HG03439 (cell line): ENCODE data around the gene TXNRD2.

Experiments used
- ATAC-seq: cut with Tn5 transposase; IDR thresholded peaks from one replicate; pipeline ENCODE4 v1.9.1; 2021; ENCODE audit warnings: mild to moderate bottlenecking, moderate library complexity; ENCODE audit not compliant: unreplicated experiment

TXNRD2 gene

DNA sequence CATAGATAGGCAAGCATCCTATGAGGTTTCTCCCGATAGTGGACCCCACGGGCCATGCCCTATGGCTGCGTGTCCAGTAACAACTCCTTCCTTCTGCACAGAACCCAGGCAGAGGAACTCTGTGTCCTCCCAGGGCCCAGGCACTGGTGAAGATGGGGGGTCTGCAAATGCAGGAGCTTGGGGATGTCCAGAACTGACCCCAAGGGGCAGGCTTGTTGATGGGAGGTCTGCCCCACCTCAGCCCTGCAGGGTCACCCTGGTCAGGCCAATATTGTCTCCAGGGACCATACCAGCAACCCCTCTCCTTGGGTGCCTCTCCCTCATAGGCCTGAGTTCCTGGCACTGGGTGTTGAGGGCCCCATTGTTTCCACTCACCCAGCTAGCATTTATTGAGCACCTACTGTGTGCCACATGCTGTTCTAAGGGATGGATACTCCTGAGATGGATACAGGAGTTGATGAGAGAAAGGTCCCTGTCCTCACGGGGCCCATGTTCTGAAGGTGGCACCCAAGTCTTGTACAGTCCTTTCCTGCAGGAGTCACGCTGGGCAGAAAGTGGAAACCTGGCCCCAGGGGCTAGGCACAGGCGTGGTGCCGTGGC lies 26.3 kb upstream of the TXNRD2 start:
- ATAC-seq, result no peak

DNA sequence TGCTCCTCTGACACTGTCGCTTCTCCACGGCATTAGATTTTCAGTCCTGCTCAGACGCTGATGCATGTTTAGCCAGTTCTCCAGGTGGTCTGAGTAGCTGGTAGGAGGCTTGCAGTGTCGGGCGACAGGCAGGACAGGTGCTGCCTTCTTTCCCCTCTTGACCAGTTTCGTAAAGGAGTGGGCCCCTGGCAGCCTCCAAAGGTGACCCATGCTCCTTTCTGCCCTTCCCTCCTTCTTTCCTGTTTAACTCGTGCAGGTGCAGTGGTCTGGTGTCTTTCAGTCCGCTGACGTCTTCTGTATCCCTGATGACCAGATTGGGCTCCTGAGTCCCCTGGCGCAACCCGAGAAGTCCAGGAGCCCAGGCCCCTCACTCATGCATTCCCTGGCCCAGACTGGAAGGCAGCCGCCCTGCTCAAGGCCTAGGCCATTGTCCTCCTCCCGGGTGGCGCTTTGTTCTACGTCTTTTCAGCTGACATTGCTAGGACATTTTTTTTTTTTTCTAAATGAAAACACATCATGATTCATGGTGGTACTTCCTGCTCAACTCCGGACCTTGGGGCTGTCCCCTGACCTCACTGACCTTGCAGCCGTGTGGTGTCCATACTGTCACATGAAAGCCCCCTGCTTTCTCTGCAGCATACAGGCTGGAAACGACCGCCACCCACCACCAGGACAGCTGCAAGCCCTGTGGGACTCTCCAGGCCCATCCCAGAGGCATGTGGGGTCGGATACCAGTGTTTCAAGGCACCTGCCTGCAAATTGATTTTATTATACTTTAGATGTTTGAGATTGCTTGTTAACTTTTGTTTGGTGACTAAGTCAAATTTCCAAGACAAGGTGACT lies 25.5 kb upstream of the TXNRD2 start:
- no peak for ATAC-seq

DNA sequence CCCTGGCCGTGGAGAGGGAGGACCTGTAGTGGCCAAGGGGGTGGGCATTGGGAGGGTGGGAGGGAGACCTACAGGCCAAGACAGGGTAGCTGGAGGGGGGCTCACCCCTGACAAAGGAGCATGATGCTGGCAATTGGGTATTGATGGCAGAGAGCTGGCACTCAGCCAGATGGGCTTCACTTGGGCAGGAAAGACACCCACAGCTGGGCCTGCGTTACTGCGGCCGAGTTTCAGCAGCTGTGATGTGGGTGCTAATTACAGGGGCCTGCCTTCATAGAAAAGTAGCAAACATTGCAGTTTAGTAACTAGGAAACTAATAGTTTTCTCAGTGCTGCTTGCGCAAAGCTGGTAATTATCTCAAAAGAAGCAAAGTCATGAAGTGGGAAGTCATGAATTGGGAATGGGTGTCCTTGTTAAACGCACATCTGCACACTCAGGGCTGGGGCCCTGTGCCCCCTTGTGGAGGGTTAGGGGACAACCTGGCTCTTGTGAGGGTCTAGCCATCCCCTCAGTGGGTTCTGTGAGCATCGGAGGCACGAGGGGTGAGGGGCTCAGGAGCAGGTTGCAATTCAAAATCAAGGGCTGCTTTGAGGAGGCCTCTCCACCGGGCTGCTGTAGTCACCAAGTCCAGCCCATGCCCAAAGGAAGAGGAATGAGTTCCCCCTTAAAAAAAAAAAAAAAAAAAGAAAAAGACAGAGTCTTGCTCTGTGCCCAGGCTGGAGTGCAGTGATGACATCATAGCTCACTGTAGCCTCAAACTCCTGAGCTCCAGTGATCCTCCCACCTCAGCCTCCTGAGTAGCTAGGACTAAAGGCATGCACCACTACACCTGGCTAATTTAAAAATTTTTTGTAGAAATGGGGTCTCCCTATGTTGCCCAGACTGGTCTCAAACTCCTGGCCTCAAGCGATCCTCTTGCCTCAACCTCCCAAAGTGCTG lies 24.4 kb upstream of the TXNRD2 start:
- ATAC-seq, result no peak

DNA sequence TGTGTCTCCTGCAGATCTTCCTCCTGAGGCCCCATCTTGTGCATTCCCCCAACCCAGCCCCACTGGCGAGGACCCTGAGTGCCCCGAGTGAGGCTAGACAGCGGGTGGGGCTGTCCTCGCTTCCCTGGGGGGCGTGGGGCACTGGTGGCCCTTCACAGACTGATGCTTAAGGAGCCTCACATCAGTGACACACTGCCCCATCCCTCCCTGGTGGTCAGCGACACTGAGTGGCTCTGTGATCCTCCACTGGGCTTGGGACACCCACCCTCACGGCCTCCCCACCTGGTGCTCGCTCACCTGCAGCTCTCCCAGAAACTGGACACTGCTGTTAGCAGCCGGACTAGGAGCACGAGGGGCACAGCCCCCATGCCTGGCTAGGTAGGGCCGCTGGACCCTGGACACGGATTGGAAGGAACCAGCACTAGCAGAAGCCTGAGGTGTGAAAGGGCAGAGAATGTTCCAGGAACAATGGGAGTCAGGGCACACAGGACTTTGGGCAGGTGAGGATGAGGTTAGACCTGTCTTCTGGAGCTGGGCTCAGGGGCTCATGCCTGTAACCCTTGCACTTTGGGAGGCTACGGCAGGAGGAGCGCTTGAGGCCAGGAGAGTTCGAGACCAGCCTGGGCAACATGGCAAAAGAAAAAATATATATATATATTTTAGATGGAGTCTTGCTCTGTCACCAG lies 23.2 kb upstream of the TXNRD2 start:
- ATAC-seq, result no peak

DNA sequence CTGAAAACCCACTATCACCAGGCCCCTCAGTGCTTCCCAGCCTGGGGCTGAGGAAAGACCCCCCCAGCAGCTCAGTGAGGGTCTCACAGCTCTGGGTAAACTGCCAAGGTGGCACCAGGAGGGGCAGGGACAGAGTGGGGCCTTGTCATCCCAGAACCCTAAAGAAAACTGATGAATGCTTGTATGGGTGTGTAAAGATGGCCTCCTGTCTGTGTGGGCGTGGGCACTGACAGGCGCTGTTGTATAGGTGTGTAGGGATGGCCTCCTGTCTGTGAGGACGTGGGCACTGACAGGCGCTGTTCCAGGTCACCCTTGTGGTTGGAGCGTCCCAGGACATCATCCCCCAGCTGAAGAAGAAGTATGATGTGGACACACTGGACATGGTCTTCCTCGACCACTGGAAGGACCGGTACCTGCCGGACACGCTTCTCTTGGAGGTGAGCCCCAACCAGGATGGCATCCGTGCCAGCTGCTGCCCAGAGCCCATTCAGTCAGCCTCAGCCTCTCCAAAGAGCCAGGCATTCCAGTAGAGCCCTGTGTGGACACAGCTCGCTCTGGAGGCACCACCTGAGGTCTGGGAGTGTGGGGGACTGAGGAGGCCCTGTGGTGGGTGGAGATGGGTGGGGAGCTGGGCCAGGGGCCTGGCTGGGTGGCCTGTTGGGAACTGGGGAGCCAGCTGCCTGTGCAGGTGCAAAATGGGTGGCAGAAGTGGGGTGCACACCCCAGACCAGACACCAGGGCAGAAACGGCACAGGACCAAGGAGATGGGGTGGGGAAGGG lies 22.4 kb upstream of the TXNRD2 start:
- no peak for ATAC-seq

DNA sequence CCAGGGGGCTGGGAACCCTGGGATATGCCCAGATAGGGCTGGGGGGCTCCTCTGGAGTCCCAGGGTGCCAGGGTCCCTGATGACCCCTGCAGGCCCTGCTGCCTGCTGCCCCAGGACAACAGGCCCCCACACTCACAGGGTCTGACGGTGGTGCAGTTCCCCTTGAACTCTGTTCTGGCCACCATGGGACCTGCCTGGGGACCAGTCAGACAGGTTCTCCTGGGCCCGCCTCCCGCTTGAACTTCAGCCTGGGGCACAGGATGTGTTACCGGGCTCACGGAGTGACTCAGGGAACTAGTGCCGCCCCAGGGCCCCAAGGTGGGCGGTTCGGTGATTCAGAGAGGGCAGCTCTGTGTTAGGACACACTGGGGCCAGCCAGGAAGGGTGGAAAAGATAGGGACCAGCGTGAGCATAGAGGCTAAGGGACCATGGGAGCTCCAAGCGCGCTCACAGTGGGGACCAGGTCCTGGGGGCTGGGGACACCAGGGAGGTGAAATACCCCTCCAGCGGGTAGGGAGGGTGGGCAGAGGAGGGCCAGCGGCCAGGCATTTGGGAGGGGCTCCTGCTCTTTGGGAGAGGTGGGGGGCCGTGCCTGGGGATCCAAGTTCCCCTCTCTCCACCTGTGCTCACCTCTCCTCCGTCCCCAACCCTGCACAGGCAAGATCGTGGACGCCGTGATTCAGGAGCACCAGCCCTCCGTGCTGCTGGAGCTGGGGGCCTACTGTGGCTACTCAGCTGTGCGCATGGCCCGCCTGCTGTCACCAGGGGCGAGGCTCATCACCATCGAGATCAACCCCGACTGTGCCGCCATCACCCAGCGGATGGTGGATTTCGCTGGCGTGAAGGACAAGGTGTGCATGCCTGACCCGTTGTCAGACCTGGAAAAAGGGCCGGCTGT lies 21.5 kb upstream of the TXNRD2 start:
- ATAC-seq, result no peak

DNA sequence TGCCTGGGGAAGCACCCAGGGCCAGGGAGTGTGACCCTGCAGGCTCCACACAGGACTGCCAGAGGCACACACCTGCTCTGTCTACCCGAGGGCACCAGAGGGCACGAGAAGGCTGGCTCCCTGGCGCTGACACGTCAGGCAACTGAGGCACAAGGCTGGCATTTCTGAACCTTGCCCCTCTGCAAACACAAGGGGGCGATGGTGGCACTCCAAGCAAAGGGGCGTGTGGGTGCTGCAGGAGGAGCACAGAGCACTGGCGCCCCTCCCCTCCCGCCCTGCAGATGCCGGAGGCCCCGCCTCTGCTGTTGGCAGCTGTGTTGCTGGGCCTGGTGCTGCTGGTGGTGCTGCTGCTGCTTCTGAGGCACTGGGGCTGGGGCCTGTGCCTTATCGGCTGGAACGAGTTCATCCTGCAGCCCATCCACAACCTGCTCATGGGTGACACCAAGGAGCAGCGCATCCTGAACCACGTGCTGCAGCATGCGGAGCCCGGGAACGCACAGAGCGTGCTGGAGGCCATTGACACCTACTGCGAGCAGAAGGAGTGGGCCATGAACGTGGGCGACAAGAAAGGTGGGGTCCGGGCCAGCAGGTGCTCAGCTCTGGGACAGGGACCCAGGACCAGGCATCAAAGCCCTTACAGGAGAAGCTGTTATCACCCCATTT lies 20.8 kb upstream of the TXNRD2 start:
- no peak for ATAC-seq

DNA sequence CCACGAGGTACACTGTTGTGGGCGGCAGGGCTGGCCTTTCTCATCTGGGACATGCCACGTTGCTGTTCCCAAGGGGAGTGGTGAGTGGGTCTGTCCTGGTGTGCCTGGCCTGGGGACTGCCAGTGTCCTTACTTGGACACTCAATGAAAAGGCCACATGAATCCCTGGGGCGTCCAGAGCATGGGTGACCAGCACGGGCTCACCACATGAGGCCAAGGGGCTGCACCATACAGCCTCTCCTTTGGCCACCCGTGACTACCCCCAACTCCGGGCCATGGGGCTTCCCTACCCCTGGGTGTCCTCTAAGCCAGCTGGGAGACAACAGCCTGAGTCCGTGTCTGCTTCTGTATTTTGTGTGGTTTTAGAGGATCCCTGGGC lies 20.2 kb upstream of the TXNRD2 start:
- no peak for ATAC-seq

DNA sequence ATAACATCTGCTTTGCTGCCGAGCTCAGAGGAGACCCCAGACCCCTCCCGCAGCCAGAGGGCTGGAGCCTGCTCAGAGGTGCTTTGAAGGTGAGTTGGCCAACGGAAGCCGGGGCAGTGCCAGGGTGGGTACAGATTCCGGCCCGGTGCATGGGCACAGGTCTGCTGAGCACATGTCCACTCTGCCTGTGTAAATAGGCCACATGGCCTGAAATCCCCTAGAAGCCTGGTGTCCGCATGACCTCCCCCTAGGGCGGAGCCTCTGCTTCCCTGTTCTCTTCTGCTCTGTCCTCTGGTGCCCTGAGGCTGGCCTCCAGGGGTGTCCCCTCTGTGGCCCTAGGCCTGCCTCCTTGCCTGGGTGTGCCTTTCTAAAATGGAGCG lies 19.6 kb upstream of the TXNRD2 start:
- no peak for ATAC-seq

DNA sequence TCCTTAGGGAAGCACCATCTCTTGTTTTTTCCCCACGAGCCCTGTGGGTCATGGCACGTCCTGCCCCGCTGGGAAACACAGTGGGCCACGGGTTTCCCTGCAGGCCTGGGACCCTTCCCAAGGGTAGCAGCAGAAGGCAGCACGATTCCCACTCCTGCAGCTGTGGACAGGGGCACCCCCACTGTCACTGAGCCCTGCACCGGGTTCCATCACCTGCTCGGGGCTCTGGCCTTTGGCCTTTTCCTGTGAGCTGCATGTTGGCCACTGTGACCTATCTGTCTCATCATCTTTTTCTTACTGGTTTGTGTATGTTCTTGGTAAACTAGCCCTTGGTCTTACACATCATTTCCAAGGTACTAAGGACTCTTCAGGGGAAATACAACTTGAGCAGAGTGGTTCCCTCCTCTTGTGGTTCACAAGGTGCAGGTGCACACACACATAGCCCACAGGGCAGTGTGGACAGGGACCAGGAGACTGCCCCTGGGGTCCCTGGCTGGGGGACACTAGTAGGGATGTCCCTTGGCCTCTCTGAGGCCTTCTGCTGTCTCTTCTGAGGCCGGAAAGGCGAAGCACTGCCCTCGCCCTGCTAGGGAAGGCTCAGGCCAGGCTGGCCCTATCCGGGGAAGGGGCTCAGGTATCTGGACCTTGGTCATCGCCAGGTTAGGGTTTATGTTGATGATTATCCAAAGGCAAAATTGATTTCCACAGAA lies 19.0 kb upstream of the TXNRD2 start:
- ATAC-seq, result no peak

DNA sequence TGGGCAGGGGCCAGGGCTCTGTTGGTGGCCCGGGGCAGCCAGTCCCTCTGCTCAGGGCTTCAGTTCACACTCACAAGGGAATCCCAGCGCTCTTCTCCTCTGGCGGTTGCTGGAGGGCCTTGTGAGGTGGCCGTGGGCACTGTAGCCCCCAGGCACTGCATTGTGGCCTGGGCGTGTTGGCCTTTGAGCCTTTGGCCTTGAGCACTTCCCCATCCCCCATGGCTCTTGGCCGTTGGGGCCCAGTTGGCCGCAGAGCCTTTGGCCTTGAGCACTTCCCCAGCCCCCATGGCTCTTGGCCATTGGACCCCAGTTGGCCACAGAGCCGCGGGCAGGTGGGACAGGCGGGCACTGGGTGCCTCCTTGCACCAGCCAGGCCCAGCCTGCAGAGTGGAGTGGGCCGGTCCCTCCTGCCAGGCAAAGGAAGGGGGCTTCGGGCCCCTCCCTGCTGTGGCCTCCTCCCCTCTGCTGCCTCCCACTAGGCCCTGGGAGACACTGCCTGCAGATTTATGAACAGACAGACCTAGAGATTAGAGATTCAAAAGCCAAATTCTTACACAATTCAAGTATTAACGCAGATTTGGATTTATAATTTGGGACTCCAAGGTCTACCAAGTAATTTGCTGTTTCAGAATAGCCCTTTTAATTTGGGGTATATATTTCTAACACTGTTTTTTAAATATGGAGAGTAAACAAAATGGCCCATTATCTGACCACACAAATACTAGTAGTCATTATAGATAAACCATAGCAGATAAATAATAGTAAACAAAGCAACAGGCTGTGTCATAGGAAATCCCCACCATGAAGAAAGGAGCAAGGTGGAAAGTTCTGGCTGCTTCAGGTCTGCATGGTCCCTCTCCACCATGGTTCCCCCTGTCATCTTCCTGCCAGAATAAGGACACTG lies 18.2 kb upstream of the TXNRD2 start:
- no peak for ATAC-seq

DNA sequence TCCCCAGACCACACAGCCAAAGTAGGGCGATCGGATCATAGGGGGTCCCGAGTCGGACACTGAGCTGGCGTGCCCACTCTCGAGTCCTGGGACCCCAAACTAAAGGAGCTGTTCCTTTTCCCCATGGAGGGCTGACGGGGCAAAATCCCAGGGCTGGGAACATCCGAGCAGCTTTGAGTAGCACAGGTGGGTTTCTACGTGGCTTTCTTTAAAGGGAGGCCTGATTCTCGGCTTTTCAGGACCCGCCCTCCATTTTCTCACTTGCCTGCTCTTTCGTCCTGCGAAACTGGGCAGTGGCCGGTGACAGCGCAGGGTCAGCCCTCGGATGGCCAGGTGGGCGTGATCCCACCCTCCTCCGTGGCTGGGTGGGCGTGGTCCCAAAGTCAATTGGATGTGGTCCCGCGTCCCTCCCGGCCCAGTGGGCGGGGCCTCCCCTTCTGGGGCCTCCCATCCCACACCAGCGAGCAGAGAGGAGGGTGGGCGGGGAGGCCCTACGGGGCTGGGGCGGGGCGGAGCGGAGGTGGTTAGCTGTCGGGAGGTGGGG lies 17.5 kb upstream of the TXNRD2 start:
- ATAC-seq, result no peak

DNA sequence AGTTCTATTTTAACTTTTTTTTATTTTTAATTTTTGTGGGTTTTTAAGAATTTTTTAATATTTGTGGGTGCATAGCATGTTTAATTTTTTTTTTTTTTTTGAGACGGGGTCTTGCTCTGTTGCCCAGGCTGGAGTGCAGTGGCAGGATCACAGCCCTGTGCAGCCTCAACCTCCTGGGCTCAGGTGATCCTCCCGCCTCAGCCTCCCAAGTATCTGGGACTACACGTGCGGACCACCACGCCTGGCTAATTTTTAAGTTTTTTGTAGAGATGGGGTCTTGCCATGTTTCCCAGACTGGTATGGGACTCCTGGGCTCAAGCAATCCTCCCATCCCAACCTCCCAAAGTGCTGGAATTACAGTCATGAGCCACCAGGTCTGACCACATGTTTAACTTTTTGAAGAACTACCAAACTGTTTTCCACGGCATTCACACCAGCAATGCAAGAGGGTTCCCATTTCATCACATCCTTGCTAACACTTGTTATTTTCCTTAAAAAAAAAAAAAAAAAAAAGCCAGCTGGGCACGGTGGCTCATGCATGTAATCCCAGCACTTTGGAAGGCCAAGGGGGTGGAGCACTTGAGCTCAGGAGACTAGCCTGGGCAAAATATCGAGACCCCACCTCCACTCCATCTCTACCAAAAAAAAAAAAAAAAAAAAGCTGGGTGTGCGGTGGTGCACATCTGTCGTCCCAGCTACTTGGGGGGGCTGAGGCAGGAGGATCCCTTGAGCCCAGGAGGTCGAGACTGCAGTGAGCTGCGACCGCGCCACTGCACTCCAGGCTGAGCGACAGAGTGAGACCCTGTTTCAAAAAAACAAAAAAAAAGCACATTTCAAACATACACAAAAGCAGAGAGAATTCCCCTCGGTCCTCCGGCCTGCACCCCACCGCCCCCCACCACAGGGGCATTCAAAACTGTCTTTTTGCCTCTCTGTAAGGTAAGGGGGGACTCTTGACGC lies 16.7 kb upstream of the TXNRD2 start:
- no peak for ATAC-seq

DNA sequence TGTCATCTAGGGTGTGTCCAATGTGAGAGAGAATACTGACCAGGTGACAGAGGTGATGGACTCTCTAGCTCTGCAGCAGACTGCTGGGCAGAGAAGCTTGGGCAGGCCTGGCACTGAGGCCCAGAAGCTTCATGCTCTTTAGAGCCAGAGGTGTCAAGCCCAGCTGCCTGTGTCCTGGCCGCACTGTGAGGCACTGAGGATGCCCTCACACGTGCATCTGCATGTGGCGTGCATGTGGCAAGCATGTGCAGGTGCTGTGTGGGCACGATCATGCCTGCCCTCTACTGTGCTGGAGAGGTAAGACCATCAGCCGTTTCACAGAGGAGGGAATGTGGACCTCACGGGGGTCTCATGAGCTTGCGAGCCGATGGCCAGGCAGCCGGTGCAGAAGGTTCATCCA lies 15.8 kb upstream of the TXNRD2 start:
- ATAC-seq, result no peak

DNA sequence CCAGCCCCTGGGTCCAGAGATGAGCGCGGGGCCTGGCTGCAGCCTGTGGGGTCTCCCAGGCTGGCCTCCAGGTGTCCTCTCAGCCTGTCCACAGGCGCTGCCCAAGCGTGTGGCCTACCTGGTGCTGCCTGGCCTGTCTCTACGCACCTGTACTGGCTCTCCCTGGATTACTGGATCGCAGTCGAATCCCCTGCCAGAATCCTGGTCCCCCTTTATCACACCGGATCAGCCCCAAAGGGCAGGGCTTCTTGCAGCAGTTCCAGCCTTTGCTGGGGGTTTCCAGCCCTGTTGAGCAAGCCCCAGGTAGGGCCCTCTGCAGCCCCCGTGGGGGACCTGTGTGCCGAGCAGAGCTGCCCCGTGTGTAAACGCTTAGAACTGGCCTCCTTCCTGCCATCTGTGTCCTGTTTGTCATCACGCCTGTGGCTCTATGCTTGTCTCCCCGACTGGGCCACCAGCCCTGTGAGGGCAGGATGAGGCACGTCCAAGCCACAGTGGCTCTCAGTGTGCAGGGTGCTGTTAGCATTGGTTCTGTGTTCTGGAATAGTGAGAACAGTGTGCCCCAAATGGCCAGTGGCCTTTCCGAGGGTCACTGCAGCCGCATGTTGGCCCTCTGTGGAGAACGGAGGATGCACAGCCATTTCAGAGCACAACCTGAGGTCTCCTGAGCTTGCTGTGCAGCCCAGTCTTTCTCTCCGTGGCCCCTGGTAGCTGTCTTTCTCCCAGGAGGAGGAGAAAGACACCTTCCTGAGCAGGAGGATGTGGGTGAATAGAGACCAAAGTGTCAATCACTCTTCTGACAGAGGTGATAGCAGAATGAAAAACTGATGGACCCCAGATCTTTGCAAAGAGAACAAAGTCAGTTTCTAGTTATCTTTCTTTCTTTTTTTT lies 13.9 kb upstream of the TXNRD2 start:
- no peak for ATAC-seq
